GM10266 (cell line): ENCODE measurements around the gene CXCL11.
"Not testable (repeated sequence)": the region's sequence is repeated elsewhere in the genome, so short reads cannot be mapped to it uniquely, and the experiment has no call there.

Source experiments
- DNase-seq: peaks from one replicate; pipeline ENCODE4 v3.0.0; 2012; ENCODE audit errors: extremely low spot score
- CTCF ChIP-seq: IDR thresholded peaks from 2 replicates; pipeline ENCODE4 v1.5.1; 2012; ENCODE audit warnings: mild to moderate bottlenecking, low read depth; ENCODE audit not compliant: control insufficient read depth, insufficient read depth; ENCODE audit errors: missing control alignments

CXCL11 gene

GRCh38 chr4:76009311-76009710 lies 26.6 kb downstream of the CXCL11 start:
- TF ChIP-seq CTCF = no peak
- DNase-seq = no peak

GRCh38 chr4:76007089-76007862 lies 28.6 kb downstream of the CXCL11 start, which contains the start of gene CXCL9:
CXCL9 (minus strand) TSS chr4:76007509; CDS start chr4:76007449, 60 bp downstream.
- no peak for DNase-seq
- no peak for TF ChIP-seq CTCF

- TF ChIP-seq CTCF = no peak
- DNase-seq = no peak
Measured at GRCh38 chr4:76003620-76004019, 32.2 kb downstream of the CXCL11 start.

- TF ChIP-seq CTCF = no peak
- DNase-seq = no peak
Measured at GRCh38 chr4:76003035-76003434, 32.8 kb downstream of the CXCL11 start.

- no peak for DNase-seq
- no peak for TF ChIP-seq CTCF
Measured at GRCh38 chr4:76002176-76002575, 33.7 kb downstream of the CXCL11 start.

- DNase-seq = no peak
Measured at GRCh38 chr4:76001700-76002099, 34.2 kb downstream of the CXCL11 start.

GRCh38 chr4:76000279-76000678 lies 35.6 kb downstream of the CXCL11 start:
- no peak for TF ChIP-seq CTCF
- DNase-seq = no peak

More at GRCh38 chr4:76001700-76002099, 34.2 kb downstream of the CXCL11 start:
- TF ChIP-seq CTCF = no peak

GRCh38 chr4:75998525-75999147 lies 37.2 kb downstream of the CXCL11 start:
- DNase-seq = not testable (repeated sequence)
